Activated naive CD4-positive, alpha-beta T cell treated with anti-CD3 and anti-CD28 coated beads for 36 hours (primary cell): Measurements from ENCODE around the gene PBX4. TPM values are rescaled to one million over a fixed set of nuclear protein-coding genes. Genes with fewer than 3 reads are reported as not detected.
A peak's percentile ranks its signal among the peaks of the same experiment; 100 is the strongest.

ENCODE experiments used
- CTCF ChIA-PET: fragments of 350-600 bp; sonication (Branson Sonifier 250); formaldehyde crosslinking; loops from one replicate; lab custom pipeline; 2021; ENCODE audit warnings: antibody characterized with exemption; lab: Charles Lee
- DNase-seq: peaks from one replicate; pipeline ENCODE4 v3.0.0-alpha.2; 2020
- H3K27ac Mint-ChIP-seq: one replicate; pipeline ENCODE4 v1.8.0; 2021; ENCODE audit warnings: mild to moderate bottlenecking, mixed read lengths
- H3K27me3 Mint-ChIP-seq: one replicate; pipeline ENCODE4 v1.8.0; 2021; ENCODE audit warnings: low read depth, mixed read lengths
- H3K36me3 Mint-ChIP-seq: one replicate; pipeline ENCODE4 v1.8.0; 2021; ENCODE audit warnings: low read depth, mixed read lengths
- H3K4me1 Mint-ChIP-seq: one replicate; pipeline ENCODE4 v1.8.0; 2021; ENCODE audit warnings: low read depth, mixed read lengths
- H3K4me3 Mint-ChIP-seq: one replicate; pipeline ENCODE4 v1.8.0; 2021; ENCODE audit warnings: mild to moderate bottlenecking, moderate library complexity, mixed read lengths
- H3K9me3 Mint-ChIP-seq: one replicate; pipeline ENCODE4 v1.8.0; 2021; ENCODE audit warnings: mixed read lengths
- intact Hi-C: fragments of 100-400 bp; cut with micrococcal nuclease; formaldehyde crosslinking; loops from one replicate; pipeline ENCODE4 v1.15.1; 2023
- total RNA-seq, 2 experiments: library from RNA; stranded (reverse); gene quantifications; one replicate each; pipeline ENCODE4 v1.2.3, GENCODE V29; 2021

PBX4 gene
- total RNA-seq, 2 experiments from 2014 or later: 13.5 to 17.5 TPM

DNA sequence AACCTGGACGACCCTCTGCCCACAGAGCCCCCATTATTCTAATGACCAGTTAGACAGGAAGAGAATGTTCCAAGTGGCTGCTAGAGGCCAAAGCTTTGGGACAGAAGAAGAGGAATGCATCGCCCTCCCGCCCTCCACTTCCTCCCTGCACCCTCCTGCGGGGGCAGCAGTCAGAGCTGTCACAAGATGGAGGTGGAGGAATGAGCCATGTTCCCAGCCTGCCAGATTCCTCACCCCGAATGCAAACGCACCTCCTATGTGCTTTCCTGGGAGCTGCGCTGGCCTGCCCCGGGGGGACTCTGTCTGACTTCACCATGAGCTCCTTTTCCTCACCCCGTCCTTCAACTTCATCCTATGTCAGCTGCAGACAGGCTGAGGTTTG is 88.1 kb downstream of the PBX4 start:
- Mint-ChIP-seq H3K4me3 (no peak overlapping the region), H3K9me3 (no peaks in the 10 kb centered on the region), H3K4me1 (peaks cover 9% of the 10 kb centered on the region), H3K36me3 (peaks cover 5% of the 10 kb centered on the region), H3K27ac (no peak overlapping the region), H3K27me3 (no peaks in the 10 kb centered on the region)
- CTCF ChIA-PET: interaction anchor here (1.1 to 5.9 kb wide), 5 partner anchors 11 to 132 kb away, joined by 3 to 46 read pairs (median 5); partner anchors contain the start of genes GMIP and NDUFA13
- DNase-seq: no peak
- intact Hi-C loops: loop anchor here (10.0 kb wide), 1 partner anchor 244 kb away; no protein-coding TSS in a partner anchor

DNA sequence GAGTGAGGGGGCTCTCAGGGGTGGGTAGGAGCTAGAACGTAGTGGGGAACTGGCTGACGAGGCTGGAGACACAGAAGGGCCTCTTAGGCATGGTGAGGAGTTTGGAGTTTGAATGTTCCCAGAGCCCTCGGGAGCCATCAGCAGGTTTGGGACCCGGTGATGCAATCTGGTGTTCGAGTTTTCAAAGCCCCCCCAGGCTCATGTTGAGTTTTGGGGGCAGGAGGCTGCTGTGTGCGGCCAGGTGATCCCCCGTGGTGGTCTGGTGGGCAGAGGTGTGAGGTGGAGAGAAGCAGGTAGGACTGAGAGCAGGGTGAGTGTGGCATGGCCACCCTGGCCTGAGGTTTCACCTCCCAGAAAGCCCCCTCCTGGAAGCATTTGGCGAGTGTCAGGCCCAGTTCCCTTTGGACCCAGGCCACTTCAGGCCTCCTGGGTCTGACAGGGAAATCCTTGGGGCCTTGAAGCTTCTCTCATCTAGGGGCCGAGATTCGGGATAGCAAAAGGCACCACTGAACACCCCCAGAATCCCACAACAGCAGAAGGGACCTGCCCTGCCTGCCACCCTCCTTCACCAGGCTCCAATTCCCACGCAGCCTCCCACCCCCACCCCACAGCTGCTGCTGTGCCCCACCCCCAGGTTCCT is 88.6 kb downstream of the PBX4 start:
- peak overlapping the region; percentile 30 for H3K27ac Mint-ChIP-seq
- intact Hi-C loops: loop anchor here (10.0 kb wide), 1 partner anchor 245 kb away; no protein-coding TSS in a partner anchor
- CTCF ChIA-PET: interaction anchor here (1.1 to 5.9 kb wide), 5 partner anchors 11 to 132 kb away, joined by 3 to 46 read pairs (median 5); partner anchors contain the start of genes GMIP and NDUFA13

DNA sequence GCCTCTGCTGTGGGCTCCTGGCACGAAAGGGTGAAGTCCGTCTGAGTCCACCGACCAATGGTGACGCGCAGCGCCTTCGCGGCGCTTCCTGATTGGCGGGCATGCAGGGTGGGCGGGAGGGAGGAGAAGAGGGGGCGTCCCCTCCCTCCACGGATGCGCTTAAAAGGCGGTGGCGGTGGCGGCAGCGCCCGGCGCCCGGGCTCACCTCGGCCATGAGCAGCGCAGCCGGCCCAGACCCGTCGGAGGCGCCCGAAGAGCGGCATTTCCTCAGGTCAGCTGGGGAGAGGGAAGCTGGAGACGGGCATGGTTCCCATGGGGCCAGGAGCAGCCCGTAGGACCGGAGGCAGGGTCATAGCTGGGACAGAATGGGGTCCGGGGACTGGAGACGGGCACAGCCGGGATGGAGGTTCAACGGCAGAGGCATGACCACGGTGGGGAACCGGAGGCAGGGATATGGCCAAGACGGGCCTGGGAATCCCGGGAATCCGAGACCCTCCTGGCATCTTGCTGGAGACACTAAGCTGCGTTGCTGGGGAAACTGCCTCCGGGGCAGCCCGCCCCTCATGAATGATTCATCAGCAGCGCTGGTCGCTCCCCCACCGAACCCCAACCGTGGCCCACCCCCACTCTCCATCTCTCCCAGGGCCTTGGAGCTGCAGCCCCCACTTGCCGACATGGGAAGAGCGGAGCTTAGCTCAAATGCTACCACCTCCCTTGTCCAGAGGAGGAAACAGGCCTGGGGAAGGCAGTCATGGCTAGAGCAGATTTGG is 89.6 kb downstream of the PBX4 start, which contains the start of gene YJEFN3:
YJEFN3 (plus strand) TSS at position 191 of the 770 bp plus-strand sequence; CDS start at position 213, 22 bp downstream.
- Mint-ChIP-seq H3K4me3 (no peak within 1 kb of the TSS), H3K4me1 (peaks cover 8% of the 10 kb centered on the region), H3K36me3 (peaks cover 5% of the 10 kb centered on the region), H3K9me3 (no peaks in the 10 kb centered on the region), H3K27me3 (no peaks in the 10 kb centered on the region), H3K27ac (peak within 1 kb of the TSS; percentile 30)
- intact Hi-C loops: no loop called here
- CTCF ChIA-PET: interaction anchor here (0.6 to 5.9 kb wide), 3 partner anchors 99 to 139 kb away, joined by 3 to 46 read pairs (median 4); partner anchors contain the start of gene GMIP
- no peak for DNase-seq

More for the DNA sequence above, 88.6 kb downstream of the PBX4 start:
- H3K36me3 Mint-ChIP-seq: peaks cover 5% of the 10 kb centered on the region
- H3K27me3 Mint-ChIP-seq: no peaks in the 10 kb centered on the region
- no peak overlapping the region for H3K4me3 Mint-ChIP-seq
- H3K9me3 Mint-ChIP-seq: no peaks in the 10 kb centered on the region
- DNase-seq: no peak
- H3K4me1 Mint-ChIP-seq: peaks cover 9% of the 10 kb centered on the region

DNA sequence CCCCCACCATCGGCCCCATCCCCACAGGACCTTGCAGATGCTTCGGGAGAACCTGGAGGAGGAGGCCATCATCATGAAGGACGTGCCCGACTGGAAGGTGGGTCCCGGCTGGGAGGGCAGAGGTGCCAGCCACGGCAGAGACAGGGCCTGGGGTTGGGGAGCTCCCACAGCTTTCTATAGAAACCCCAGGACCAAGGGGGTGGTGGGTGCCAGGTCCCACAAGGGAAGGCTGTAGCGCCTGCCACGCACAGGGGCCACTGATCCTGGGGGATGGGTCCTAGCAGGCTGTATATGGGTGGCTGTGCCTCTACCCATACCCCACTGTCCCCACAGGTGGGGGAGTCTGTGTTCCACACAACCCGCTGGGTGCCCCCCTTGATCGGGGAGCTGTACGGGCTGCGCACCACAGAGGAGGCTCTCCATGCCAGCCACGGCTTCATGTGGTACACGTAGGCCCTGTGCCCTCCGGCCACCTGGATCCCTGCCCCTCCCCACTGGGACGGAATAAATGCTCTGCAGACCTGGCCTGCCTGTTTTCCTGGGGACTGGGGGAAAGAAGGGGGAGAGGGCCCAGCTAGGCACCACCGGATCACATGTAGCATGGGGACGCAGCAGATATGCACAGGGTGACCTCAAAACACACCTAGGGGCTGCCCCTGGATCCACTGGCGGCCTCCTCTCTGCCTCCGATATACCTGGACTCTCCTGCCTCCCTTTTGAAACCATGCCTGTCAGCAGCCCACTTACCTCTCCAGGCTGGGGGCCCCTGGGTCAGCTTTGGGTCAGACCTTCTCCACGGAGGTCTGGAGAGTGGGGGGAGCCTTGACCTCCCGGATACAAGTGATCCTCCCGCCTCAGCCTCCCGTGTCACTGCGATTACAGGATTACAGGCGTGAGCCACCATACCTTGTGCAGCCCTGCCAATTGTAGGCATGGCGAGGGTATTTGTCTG is 90.5 kb downstream of the PBX4 start:
- no peak overlapping the region for H3K27ac Mint-ChIP-seq

DNA sequence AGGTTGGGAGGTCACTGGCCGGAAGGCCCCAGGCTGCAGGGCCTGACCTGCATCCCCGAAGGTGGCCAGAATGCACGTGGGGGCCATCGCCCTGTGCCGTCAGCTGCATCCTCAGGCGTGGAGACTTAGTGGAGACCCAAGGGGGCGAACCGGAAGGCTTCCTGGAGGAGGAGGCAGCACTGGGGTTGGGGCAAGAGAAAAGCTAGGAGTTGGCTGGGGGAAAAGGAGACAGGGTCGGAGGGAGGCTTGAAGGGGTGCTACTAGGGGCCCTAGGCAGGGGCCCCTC is 91.2 kb downstream of the PBX4 start:
- Mint-ChIP-seq H3K27me3 (no peaks in the 10 kb centered on the region), H3K27ac (no peak overlapping the region), H3K4me1 (peaks cover 12% of the 10 kb centered on the region), H3K9me3 (no peaks in the 10 kb centered on the region), H3K36me3 (peaks cover 5% of the 10 kb centered on the region), H3K4me3 (no peak overlapping the region)
- no peak for DNase-seq
- CTCF ChIA-PET: no interaction called here
- intact Hi-C loops: no loop called here

More for the DNA sequence above, 90.5 kb downstream of the PBX4 start:
- Mint-ChIP-seq H3K9me3 (no peaks in the 10 kb centered on the region), H3K4me1 (peaks cover 9% of the 10 kb centered on the region), H3K4me3 (no peak overlapping the region), H3K27me3 (no peaks in the 10 kb centered on the region), H3K36me3 (peaks cover 5% of the 10 kb centered on the region)
- no peak for DNase-seq
- intact Hi-C loops: no loop called here
- CTCF ChIA-PET: interaction anchor here (5.9 kb wide), 1 partner anchor 117 kb away, joined by 46 read pairs; the partner anchor contains the start of gene GMIP

DNA sequence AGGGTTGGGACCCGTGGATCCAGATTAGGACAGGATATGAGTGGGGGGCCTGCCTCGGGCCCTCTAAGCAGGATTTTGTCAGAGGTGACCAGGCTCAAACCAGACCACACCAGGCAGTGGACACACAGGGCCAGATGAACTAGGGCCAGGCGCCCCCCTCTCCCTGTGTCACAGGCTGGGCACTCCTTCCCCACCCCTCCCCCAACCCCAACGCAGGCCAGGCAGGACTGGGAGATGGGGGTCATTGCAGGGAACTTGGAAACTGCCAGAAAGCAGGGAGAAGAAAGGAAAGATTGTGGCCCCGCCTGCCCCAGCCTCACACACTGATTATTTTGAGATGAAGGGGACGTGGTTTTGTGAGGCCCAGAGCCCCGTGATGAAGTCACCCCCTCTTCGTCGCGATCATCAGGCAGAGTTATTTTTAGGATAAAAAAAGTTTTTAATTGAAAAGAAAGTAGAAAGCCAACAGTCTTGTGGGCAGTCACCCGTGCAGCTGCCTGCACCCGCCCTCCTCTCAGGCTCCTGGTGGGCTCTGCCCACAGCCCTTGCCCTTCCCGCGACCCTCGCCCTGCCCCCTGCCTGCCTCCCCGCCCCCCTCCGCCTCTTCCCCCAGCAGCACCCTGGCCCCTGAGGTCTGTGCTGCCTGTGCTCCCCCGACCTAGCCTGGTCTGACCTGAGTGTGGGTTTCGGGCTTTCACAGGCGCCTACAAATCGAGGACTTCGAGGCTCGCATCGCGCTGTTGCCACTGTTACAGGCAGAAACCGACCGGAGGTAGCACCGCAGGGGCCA is 91.7 kb downstream of the PBX4 start:
- H3K4me1 Mint-ChIP-seq: peaks cover 10% of the 10 kb centered on the region
- no peaks in the 10 kb centered on the region for H3K9me3 Mint-ChIP-seq
- peaks cover 3% of the 10 kb centered on the region for H3K36me3 Mint-ChIP-seq
- H3K27ac Mint-ChIP-seq: no peak overlapping the region
- CTCF ChIA-PET: no interaction called here
- DNase-seq: no peak
- intact Hi-C loops: no loop called here
- H3K27me3 Mint-ChIP-seq: no peaks in the 10 kb centered on the region
- H3K4me3 Mint-ChIP-seq: no peak overlapping the region

DNA sequence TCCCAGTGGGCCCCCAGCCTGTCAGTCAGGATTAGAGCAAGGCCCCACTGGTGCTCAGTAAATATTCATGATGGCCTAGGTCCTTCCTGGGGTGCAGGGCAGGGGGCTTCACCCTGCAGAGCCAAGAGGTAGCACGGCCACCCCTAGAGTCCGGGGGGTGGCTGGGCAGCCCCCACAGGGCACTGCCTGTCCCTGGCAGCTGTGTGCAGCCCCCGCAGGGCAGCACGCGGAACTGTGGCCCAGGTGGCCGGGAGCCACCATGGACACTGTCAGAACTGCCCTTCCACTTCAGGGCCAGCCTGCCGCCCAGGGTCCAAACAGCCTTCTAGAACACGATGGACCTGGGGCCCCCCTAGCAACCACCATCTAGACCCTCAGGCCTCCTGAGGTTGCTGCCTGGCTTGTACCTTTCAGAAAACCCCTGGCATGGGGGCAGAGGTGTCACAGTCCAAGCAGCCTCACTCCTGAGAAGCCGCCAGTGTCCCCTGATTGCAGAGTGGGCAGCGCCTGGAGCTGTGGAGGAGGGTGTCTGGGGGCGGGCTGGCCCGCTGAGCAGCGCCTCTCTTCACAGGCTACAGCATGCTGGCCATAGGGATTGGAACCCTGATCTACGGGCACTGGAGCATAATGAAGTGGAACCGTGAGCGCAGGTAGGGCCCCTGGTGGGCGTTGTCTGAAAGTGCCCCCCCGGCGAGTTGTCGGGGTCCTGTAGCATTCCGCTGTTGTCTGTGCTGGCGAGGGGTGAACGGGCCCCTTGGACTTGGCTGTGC is 92.7 kb downstream of the PBX4 start:
- CTCF ChIA-PET: no interaction called here
- H3K36me3 Mint-ChIP-seq: peaks cover 6% of the 10 kb centered on the region
- H3K27me3 Mint-ChIP-seq: no peaks in the 10 kb centered on the region
- H3K4me1 Mint-ChIP-seq: peaks cover 18% of the 10 kb centered on the region
- no peaks in the 10 kb centered on the region for H3K9me3 Mint-ChIP-seq
- no peak overlapping the region for H3K4me3 Mint-ChIP-seq
- H3K27ac Mint-ChIP-seq: no peak overlapping the region
- DNase-seq: no peak
- intact Hi-C loops: no loop called here

DNA sequence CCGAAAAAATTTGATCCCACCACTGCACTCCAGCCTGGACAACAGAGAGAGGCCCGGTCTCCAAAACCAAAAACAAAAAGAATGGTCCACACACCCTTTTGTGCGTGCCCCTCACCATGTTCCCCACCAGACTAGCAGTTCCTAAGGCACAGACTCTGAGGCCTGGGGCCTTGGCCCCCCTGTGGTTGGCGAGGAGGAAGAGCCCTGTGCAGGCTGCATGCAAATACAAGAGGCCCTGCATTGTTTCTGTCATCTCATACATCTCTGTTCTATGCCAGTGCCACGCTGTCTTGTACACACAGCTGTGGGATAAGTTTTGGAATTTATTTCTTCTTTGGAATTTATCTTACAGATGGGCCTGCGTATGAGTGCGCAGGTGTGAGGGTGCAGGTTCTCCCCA is 94.4 kb downstream of the PBX4 start:
- Mint-ChIP-seq H3K9me3 (no peaks in the 10 kb centered on the region), H3K27ac (no peak overlapping the region), H3K4me1 (peaks cover 32% of the 10 kb centered on the region), H3K27me3 (no peaks in the 10 kb centered on the region), H3K36me3 (peaks cover 18% of the 10 kb centered on the region), H3K4me3 (no peak overlapping the region)
- DNase-seq: no peak
- intact Hi-C loops: no loop called here
- CTCF ChIA-PET: interaction anchor here (0.8 to 1.2 kb wide), 2 partner anchors 9 to 120 kb away, joined by 3 read pairs; partner anchors contain the start of gene GMIP

DNA sequence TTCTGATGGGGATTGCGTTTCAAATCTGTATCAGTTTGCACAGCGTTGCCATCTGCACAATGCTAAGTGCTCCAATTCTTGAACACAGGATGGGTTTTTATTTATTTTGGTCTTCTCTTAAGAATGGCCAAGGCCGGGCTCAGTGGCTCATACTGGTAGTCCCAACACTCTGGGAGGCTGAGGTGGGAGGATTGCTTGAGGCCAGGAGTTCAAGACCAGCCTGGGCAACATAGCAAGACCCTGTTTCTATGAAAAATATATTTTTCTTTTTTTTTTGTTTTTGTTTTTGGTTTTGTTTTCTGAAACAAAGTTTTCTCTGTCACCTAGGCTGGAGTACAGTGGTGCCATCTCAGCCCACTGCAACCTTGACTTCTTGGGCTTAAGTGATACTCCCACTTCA is 95.3 kb downstream of the PBX4 start:
- DNase-seq: no peak
- CTCF ChIA-PET: interaction anchor here (0.8 to 1.2 kb wide), 2 partner anchors 10 to 121 kb away, joined by 3 read pairs; partner anchors contain the start of gene GMIP

DNA sequence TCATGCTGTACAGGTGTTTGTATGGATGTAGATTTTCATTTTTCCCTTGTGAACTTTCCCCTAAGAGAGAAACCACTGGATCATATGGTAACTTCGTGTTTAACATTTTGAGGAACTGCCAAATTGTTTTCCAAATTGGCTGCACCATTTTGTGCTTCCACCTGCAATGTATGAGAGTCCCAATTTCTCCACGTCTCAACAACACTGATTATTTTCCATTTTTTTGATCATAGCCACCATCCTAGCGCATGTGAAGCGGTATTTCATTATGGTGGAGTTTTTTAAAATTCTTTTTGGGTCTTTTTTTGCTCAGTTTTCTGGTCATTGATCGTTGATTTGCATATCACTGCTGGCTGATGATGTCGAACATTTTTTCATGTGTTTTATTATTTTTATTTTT is 97.5 kb downstream of the PBX4 start:
- CTCF ChIA-PET: interaction anchor here (0.9 kb wide), 1 partner anchor 11 kb away, joined by 5 read pairs; no protein-coding TSS in a partner anchor

More for the DNA sequence above, 95.3 kb downstream of the PBX4 start:
- intact Hi-C loops: no loop called here
- Mint-ChIP-seq H3K4me1 (peaks cover 34% of the 10 kb centered on the region), H3K27me3 (no peaks in the 10 kb centered on the region), H3K36me3 (peaks cover 18% of the 10 kb centered on the region), H3K27ac (no peak overlapping the region), H3K4me3 (no peak overlapping the region), H3K9me3 (no peaks in the 10 kb centered on the region)

More for the DNA sequence above, 97.5 kb downstream of the PBX4 start:
- peaks cover 21% of the 10 kb centered on the region for H3K36me3 Mint-ChIP-seq
- H3K4me3 Mint-ChIP-seq: no peak overlapping the region
- no peak overlapping the region for H3K27ac Mint-ChIP-seq
- peaks cover 48% of the 10 kb centered on the region for H3K4me1 Mint-ChIP-seq
- H3K27me3 Mint-ChIP-seq: no peaks in the 10 kb centered on the region
- H3K9me3 Mint-ChIP-seq: no peaks in the 10 kb centered on the region
- no peak for DNase-seq
- intact Hi-C loops: no loop called here
